DOHH2 (cell line): ENCODE results near the gene PRKAR2B.

Experiments
- EZH2phosphoT487 ChIP-seq: fragments of 200-600 bp; sonication (generic); IDR thresholded peaks from 2 replicates; pipeline ENCODE4 v1.6.1; 2017; ENCODE audit warnings: borderline replicate concordance, mild to moderate bottlenecking, antibody characterized with exemption, low read length, moderate library complexity, mixed read lengths
- TF ChIP-seq, protein P1 (sequence below): fragments of 200-600 bp; sonication (generic); IDR thresholded peaks from one replicate; pipeline ENCODE4 v1.5.1; 2014; ENCODE audit warnings: antibody characterized with exemption, mild to moderate bottlenecking, low read depth, low read length; ENCODE audit not compliant: poor library complexity, severe bottlenecking

DNA sequence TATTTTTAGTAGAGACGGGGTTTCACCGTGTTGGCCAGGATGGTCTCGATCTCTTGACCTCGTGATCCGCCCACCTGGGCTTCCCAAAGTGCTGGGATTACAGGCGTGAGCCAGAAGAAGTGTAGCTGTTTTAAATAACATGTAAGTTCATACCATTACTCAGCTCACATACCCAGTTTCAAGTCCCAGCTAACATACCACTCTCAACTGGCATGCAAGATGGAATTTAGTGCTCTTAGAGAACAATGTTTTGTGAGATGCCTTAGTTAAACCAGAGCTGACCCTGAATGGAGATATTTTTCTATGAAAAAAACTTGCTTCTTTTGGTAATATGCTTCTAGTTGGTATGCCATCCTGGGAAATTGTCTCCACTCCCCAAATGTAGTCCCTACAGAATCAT is 161.6 kb downstream of the PRKAR2B start:
- TF ChIP-seq, protein P1, sequence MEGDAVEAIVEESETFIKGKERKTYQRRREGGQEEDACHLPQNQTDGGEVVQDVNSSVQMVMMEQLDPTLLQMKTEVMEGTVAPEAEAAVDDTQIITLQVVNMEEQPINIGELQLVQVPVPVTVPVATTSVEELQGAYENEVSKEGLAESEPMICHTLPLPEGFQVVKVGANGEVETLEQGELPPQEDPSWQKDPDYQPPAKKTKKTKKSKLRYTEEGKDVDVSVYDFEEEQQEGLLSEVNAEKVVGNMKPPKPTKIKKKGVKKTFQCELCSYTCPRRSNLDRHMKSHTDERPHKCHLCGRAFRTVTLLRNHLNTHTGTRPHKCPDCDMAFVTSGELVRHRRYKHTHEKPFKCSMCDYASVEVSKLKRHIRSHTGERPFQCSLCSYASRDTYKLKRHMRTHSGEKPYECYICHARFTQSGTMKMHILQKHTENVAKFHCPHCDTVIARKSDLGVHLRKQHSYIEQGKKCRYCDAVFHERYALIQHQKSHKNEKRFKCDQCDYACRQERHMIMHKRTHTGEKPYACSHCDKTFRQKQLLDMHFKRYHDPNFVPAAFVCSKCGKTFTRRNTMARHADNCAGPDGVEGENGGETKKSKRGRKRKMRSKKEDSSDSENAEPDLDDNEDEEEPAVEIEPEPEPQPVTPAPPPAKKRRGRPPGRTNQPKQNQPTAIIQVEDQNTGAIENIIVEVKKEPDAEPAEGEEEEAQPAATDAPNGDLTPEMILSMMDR = no peak
- no peak for TF ChIP-seq EZH2phosphoT487
